ENCODE measurements around the gene EFCAB12. TPM values are rescaled to one million over a fixed set of nuclear protein-coding genes. Genes with fewer than 3 reads are reported as not detected.
"Not testable (repeated sequence)": the region's sequence is repeated elsewhere in the genome, so short reads cannot be mapped to it uniquely, and the experiment has no call there.

EFCAB12 gene
- total RNA-seq, 2 donors from 2014 or later = 0.05 to 0.14 TPM

- DNase-seq (ENCODE audit: low spot score) = no peak
- intact Hi-C loops (cut with DNase I) = no loop called here
Measured at GRCh38 chr3:129379582-129380358, 48.7 kb downstream of the EFCAB12 start.

GRCh38 chr3:129378949-129379348, 49.5 kb downstream of the EFCAB12 start:
- intact Hi-C loops (cut with DNase I) = no loop called here
- no peak for DNase-seq (ENCODE audit: low spot score)

DNA sequence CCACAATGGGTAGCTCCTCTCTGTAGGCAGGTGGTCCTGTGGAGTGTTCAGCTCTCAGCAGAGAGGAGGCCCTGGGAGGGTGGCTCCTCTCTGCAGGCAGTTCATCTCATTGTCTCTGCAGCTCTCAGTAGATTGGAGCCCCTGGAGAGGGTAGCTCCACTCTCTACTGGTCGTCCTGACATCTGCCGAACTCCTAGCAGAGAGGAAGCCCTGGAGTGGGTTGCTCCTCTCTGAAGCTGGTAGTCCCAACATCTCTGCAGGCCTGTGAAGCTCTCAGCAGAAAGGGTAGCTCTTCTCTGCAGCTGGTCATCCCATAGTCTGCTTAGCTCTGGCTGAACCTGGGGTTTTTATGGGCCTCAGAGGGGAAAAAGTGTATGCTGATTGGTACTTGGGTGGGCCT, 50.8 kb downstream of the EFCAB12 start:
- intact Hi-C loops (cut with DNase I) = no loop called here
- DNase-seq (ENCODE audit: low spot score) = no peak

DNA sequence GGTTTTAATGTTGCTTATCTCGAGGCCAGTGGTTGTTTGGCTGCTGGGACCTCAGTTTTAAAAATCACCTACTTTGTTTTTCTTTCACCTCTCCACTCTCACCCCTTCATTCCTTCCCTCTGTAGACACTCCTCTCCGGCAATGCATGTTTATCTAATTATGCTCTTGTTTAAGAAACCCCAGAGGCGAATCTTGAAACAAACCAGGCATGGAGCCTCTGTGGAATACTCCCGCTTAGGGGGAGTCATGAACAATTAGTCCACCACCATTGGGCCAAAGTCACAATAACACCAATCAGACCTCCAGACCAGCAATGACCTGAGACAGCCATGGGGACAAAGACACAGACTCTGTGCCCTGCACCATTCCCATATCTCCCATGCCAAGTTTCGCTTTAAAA, 53.3 kb downstream of the EFCAB12 start:
- DNase-seq (ENCODE audit: low spot score) = no peak
- intact Hi-C loops (cut with DNase I) = no loop called here

DNA sequence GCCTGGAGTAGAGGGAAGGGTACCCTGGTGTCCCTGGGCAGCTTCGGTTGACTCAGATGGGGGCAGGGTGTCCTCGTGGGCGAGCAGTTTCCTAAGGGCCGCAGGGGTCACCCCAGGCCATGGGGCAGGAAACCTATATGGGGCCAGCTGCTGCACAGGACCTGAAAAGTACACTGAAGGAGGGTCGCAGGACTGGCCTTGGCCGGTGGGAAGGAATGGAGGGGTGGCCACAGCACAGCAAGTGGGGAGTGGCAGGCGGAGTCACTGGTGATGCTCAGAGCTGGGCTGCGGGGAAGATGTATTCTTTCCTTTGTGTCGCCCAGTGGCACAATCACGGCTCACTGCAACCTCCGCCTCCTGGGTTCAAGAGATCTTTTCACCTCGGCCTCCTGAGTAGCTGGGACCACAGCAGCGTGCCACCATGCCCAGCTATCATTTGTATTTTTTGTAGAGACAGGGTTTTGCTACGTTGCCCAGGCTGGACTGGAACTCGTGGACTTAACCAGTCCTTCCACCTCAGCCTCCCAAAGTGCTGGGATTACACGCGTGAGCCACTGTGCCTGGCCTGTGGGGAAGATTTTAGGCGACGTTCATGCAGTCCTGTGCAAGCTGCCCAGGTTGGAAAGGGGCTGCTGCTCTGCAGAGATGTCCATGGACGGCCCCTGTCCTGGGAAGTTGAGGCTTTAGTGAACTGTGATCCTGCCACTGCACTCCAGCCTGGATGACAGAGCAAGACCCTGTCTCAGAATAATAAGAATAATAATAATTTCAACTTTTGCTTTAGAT, 57.2 kb downstream of the EFCAB12 start:
- intact Hi-C loops (cut with DNase I) = no loop called here
- no peak for DNase-seq (ENCODE audit: low spot score)

DNA sequence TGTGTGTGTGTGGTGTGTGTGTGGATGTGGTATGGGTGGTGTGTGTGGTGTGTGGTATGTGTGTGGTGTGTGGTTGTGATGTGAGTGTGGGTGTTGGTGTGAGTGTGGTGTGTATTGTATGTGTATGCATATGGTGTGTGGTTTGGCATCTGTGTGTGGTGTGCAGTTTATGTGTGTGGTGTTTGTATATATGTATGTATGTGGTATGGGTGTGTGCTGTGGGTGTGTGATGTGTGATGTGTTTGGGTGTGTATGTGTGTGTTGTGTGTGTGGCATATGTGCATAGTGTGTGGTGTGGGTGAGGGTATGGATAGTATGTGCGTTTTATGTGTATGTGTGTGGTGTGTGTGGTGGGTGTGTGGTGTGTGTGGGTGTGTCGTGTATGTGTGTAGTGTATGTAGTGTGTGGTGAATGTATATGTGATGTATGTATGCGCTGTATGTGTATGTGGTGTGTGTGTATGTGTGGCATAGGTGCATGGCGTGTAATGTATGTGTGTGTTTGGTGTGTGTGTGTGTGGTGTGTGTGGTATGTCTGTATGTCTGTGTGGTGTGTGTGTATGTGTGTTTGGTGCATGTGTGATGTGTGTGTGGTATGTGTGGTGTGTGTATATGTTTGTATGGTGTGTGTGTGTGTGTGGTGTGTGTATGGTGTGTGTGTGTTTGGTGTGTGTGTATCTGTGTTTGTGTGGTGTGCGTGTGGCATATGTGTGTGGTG, 58.0 kb downstream of the EFCAB12 start:
- DNase-seq (ENCODE audit: low spot score) = no peak
- intact Hi-C loops (cut with DNase I) = no loop called here

- intact Hi-C loops (cut with DNase I) = no loop called here
- DNase-seq (ENCODE audit: low spot score) = no peak
Measured at GRCh38 chr3:129369711-129370110, 58.7 kb downstream of the EFCAB12 start.

- DNase-seq (ENCODE audit: low spot score) = no peak
- intact Hi-C loops (cut with DNase I) = no loop called here
Measured at GRCh38 chr3:129367821-129368220, 60.6 kb downstream of the EFCAB12 start.

DNA sequence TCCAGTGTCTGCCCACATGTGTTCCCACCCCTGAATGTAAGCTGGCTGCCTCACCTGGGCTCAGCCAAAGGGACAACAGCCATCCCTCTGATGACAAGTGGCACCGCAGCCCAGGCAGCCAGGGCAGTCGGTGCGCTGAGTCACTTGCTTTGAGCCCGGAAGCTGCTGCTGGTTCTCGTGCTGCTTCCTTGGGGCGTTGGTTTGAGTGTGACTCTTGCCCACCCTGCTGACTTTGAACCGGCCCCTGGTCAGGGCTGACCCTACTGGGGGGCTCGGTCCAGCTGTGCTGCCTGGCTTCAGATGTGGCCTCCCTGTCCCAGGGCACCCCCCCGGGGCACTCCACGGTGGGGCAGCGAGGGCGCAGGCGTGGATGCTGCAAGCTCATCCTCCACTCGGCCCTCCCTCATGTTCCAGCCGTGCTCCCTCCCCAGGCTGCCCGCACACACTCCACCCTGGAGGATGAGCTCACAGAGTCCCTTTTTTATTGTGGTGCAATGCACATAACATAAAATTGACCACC, 62.1 kb downstream of the EFCAB12 start:
- no peak for DNase-seq (ENCODE audit: low spot score)
- intact Hi-C loops (cut with DNase I) = no loop called here

DNA sequence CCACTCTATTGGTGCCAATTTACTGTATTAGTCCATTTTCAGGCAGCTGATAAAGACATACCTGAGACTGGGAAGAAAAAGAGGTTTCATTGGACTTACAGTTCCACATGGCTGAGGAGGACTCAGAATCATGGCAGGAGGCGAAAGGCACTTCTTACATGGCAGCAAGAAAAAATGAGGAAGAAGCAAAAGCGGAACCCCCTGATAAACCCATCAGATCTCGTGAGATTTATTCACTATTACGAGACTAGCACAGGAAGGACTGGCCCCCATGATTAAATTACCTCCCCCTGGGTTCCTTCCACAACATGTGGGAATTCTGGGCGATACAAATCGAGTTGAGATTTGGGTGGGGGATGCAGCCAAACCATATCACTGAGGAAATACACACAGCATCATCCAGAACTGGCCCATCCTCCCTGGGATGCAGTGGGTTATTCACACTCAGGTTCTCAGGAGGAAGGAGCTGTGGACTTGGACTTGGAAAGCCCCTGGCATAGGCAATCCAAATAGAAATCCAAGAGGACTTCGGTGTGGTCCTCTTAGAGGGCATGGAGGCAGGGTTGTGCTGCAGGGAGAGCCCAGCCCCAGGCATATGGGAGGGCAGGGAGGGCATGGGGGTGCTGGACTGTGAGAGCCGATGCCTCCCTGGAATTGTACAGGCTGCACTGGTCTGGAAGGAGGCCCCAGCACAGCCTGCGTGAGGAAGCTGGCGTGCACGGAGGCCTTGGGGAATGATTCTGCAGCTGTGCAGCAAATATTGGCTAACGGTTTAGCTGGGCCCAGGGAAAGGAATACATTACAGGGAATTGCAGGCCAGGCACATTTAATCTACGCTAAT, 62.9 kb downstream of the EFCAB12 start:
- intact Hi-C loops (cut with DNase I) = no loop called here
- DNase-seq (ENCODE audit: low spot score) = no peak

DNA sequence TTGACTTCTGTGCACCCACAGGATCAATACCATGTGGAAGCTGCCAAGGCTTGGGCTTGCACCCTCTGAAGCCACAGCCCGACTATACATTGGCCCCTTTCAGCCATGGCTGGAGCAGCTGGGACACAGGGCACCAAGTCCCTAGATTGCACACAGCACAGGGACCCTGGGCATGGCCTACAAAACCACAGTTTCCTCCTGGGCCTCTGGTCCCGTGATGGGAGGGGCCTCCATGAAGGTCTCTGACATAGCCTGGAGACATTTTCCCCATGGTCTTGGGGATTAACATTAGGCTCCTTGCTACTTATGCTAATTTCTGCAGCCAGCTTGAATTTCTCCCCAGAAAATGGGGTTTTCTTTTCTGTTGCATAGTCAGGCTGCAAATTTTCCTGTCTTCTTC, 63.6 kb downstream of the EFCAB12 start:
- intact Hi-C loops (cut with DNase I); DNase-seq (ENCODE audit: low spot score): not testable (repeated sequence)

- DNase-seq (ENCODE audit: low spot score); intact Hi-C loops (cut with DNase I): not testable (repeated sequence)
Measured at GRCh38 chr3:129363356-129363755, 65.1 kb downstream of the EFCAB12 start.

DNA sequence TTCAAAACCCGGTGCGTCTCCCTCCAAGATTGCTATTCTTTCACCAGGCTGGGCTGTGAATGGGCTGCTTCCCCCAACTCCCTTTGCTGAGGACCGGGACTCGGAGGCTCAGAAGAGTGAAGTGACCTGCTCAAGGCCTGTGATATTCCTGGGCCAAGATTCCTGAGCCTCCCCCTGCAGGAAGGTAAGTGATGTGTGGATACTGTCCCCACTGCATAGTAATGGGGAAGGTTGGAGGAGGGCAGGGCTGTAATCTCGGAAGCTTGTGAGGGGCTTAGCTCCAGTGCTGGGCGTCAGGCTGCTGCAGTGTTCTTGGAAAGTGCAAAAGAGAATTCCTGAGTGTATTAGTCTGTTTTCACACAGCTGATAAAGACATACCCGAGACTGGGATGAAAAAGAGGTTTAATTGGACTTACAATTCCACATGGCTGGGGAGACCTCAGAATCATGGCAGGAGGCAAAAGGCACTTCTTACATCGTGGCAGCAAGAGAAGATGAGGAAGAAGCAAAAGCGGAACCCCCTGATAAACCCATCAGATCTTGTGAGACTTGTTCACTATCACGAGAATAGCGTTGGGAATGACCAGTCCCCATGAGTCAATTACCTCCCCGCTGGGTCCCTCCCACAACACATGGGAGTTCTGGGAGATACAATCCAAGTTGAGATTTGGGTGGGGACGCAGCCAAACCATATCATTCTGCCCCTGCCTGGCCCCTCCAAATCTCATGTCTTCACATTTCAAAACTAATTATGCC, 67.6 kb downstream of the EFCAB12 start:
- intact Hi-C loops (cut with DNase I) = no loop called here
- no peak for DNase-seq (ENCODE audit: low spot score)

- DNase-seq (ENCODE audit: low spot score) = no peak
- intact Hi-C loops (cut with DNase I) = no loop called here
Measured at GRCh38 chr3:129360171-129360611, 68.2 kb downstream of the EFCAB12 start.

DNA sequence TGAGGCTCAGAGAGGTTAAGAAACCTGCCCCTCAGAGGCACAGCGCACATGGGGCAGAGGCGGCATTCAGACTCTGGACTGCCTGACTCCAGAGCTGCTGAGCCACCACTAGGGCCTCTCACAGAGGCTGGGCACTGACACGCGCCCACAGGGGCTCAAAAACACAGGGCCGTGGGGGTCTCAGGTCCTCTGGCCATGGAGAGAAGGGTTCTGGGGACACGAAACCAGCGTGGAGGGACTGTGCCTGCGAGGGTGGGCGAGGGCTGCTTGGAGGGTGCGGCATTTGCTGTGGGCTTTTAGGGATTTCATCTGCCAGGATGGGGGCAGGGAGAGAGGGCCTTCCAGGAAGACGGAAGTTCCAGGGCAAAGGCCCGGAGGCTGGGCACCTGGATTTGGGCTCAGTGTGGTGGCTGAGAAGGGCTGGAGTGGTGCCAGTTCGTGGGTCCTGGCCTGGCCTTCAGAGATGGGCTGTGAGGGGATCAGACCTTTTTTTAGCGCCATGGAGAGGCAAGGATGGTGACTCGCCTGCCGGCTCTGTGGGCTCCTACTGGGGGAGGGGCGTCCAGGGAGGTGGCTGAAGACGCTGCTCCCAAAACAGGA, 69.6 kb downstream of the EFCAB12 start:
- DNase-seq (ENCODE audit: low spot score) = no peak
- intact Hi-C loops (cut with DNase I) = no loop called here

GRCh38 chr3:129358177-129358771, 70.2 kb downstream of the EFCAB12 start:
- no peak for DNase-seq (ENCODE audit: low spot score)
- intact Hi-C loops (cut with DNase I) = no loop called here

DNA sequence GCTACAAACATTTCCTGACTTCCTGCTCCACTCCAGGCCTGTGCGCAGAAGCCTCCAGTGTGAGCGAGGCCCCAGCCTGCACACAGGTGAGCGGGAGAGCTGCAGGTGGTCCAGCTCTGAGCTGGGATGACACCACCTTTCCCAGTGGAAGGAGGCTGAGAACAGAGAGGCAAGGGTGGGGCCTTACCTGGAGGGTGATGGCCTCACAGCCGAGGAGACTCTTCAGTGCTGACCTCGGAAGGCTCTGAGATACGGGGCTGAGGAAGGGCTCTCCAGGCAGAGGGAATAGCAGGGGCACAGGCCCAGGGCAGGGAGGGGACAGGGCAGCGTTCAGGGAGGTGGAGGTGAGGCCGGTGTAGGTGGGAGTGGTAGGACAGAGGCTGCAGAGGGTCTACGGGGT, 70.8 kb downstream of the EFCAB12 start:
- intact Hi-C loops (cut with DNase I) = no loop called here
- no peak for DNase-seq (ENCODE audit: low spot score)
